HepG2 (cell line): Measurements from ENCODE around the gene MFSD6. TPM values are rescaled to one million over a fixed set of nuclear protein-coding genes. Genes with fewer than 3 reads are reported as not detected.

Experiments used
- ARID5B ChIP-seq: IDR thresholded peaks from 2 replicates; pipeline ENCODE4 v1.4.0; 2020; ENCODE audit warnings: mild to moderate bottlenecking, missing genetic modification reagents
- ATF2 ChIP-seq: sonication (generic); formaldehyde crosslinking; IDR thresholded peaks from 2 replicates; pipeline ENCODE4 v1.4.0; 2020; ENCODE audit warnings: missing genetic modification reagents
- ATF3 ChIP-seq: sonication (generic); formaldehyde crosslinking; IDR thresholded peaks from 2 replicates; pipeline ENCODE4 v1.4.0; 2020; ENCODE audit warnings: missing genetic modification reagents
- ATF7 ChIP-seq, 2 experiments: fragments of 450-650 bp in 1 of 2; sonication (generic) in 1 of 2; formaldehyde crosslinking in 1 of 2; IDR thresholded peaks; 2 replicates each; pipeline versions ENCODE4 v1.4.0 to v1.6.1; 2016 to 2020; ENCODE audit warnings: antibody characterized with exemption in 1 of 2, mild to moderate bottlenecking in 1 of 2, missing genetic modification reagents in 1 of 2
- CEBPB ChIP-seq: IDR thresholded peaks from 2 replicates; pipeline ENCODE4 v1.6.1; 2011; ENCODE audit warnings: low read depth, low read length, improper control_type of control experiment, borderline replicate concordance
- CEBPG ChIP-seq: IDR thresholded peaks from 2 replicates; pipeline ENCODE4 v1.6.1; 2016
- LCORL ChIP-seq, 2 experiments: fragments of 450-650 bp in 1 of 2; sonication (generic) in 1 of 2; formaldehyde crosslinking in 1 of 2; IDR thresholded peaks; 2 replicates each; pipeline versions ENCODE4 v1.5.0 to v1.6.1; 2017 to 2020; ENCODE audit warnings: antibody characterized with exemption in 1 of 2, missing genetic modification reagents in 1 of 2
- MED8 ChIP-seq: sonication (generic); formaldehyde crosslinking; IDR thresholded peaks from 2 replicates; pipeline ENCODE4 v1.8.1; 2023; ENCODE audit warnings: mild to moderate bottlenecking, missing genetic modification reagents; ENCODE audit not compliant: insufficient replicate concordance
- NFKBIZ ChIP-seq: IDR thresholded peaks from 2 replicates; pipeline ENCODE4 v1.6.1; 2018; ENCODE audit warnings: missing genetic modification reagents, missing compliant biosample characterization
- POGK ChIP-seq: sonication (generic); formaldehyde crosslinking; conservative IDR thresholded peaks from 2 replicates; pipeline ENCODE4 v1.8.0; 2022; ENCODE audit warnings: mild to moderate bottlenecking, moderate library complexity, missing genetic modification reagents
- RFXAP ChIP-seq: sonication (generic); formaldehyde crosslinking; IDR thresholded peaks from 2 replicates; pipeline ENCODE4 v1.4.0; 2020; ENCODE audit warnings: missing genetic modification reagents, borderline replicate concordance
- SIX4 ChIP-seq: sonication (generic); formaldehyde crosslinking; IDR thresholded peaks from 2 replicates; pipeline ENCODE4 v1.4.0; 2020; ENCODE audit warnings: missing genetic modification reagents
- SMC3 ChIP-seq: IDR thresholded peaks from 2 replicates; pipeline ENCODE4 v1.6.1; 2011; ENCODE audit warnings: low read length, improper control_type of control experiment
- SOX6 ChIP-seq, 2 experiments: fragments of 450-650 bp in 1 of 2; sonication (generic) in 1 of 2; formaldehyde crosslinking in 1 of 2; IDR thresholded peaks; 2 replicates each; pipeline versions ENCODE4 v1.4.0 to v1.6.1; 2017 to 2020; ENCODE audit warnings: antibody characterized with exemption in 1 of 2, mild to moderate bottlenecking in 1 of 2, missing genetic modification reagents in 1 of 2
- ZBTB7B ChIP-seq: sonication (generic); formaldehyde crosslinking; IDR thresholded peaks from 2 replicates; pipeline ENCODE4 v1.4.0; 2020; ENCODE audit warnings: missing genetic modification reagents
- ZGPAT ChIP-seq: IDR thresholded peaks from 2 replicates; pipeline ENCODE4 v1.6.1; 2016; ENCODE audit warnings: mild to moderate bottlenecking
- ZNF12 ChIP-seq: sonication (generic); formaldehyde crosslinking; IDR thresholded peaks from 2 replicates; pipeline ENCODE4 v1.5.0; 2020; ENCODE audit warnings: missing genetic modification reagents
- ZNF296 ChIP-seq: sonication (generic); formaldehyde crosslinking; conservative IDR thresholded peaks from 2 replicates; pipeline ENCODE4 v1.5.0; 2020; ENCODE audit warnings: mild to moderate bottlenecking, missing genetic modification reagents
- ZNF451 ChIP-seq: sonication (generic); formaldehyde crosslinking; IDR thresholded peaks from 2 replicates; pipeline ENCODE4 v1.5.0; 2020; ENCODE audit warnings: mild to moderate bottlenecking, missing genetic modification reagents
- ZNF614 ChIP-seq: IDR thresholded peaks from 2 replicates; pipeline ENCODE4 v1.6.1; 2018; ENCODE audit warnings: missing biosample characterization, missing genetic modification reagents, inconsistent platforms, borderline replicate concordance
- ZNF644 ChIP-seq: IDR thresholded peaks from 2 replicates; pipeline ENCODE4 v1.6.1; 2016; ENCODE audit warnings: low read depth
- polyA plus RNA-seq, 8 experiments: library from polyadenylated mRNA; depleted of rRNA in 3 of 8; stranded (reverse) in 7 of 8; unstranded in 1 of 8; fragments of >200 nt; fragmentation: Illumina TruSeq in 4 of 8; extraction: Trizol in 4 of 8; gene quantifications; 2 replicates each; pipeline versions ENCODE4 v1.2.1 to v1.2.3, GENCODE V29; 2011 to 2016; ENCODE audit warnings: low read depth in 4 of 8, missing spikeins in 1 of 8, mixed read lengths in 1 of 8; ENCODE audit not compliant: insufficient read depth in 1 of 8
- total RNA-seq, 5 experiments: library from RNA; depleted of rRNA; stranded (reverse); fragments of >200 nt; fragmentation: Illumina TruSeq; extraction: Trizol; gene quantifications; 2 replicates each; pipeline ENCODE4 v1.2.3, GENCODE V29; 2016; ENCODE audit warnings: low read depth in 1 of 5

The MFSD6 gene
- total and polyA plus RNA-seq, 2 of the 13 experiments (the other 11 are each of a cell fraction or from before 2014, with no cell fraction given) = 0.92 to 1.4 TPM

GRCh38 chr2:190528521-190529001 is 120.4 kb downstream of the MFSD6 start (continued):
- peak; percentile 99 for TF ChIP-seq CEBPB
- TF ChIP-seq ATF7 (IDR thresholded peaks at IDR 0.05) = peak; percentile 80; the same call in 1 of the 2 replicates
- no peak for TF ChIP-seq ATF7 (CRISPR knock-in tag; IDR thresholded peaks at IDR 0.05)
- TF ChIP-seq CEBPG (CRISPR knock-in tag) = peak; percentile 96
- no peak for TF ChIP-seq SOX6 (IDR thresholded peaks at IDR 0.05)
- peak; percentile 61; the same call in 1 of the 2 replicates for TF ChIP-seq SOX6 (CRISPR knock-in tag; IDR thresholded peaks at IDR 0.05)
- TF ChIP-seq ZGPAT (CRISPR knock-in tag) = peak; percentile 36; the same call in 1 of the 2 replicates
- peak; percentile 54; the same call in 1 of the 2 replicates for TF ChIP-seq ZNF12 (CRISPR knock-in tag)
- peak; percentile 42; the same call in 1 of the 2 replicates for TF ChIP-seq SMC3
- TF ChIP-seq MED8 (CRISPR knock-in tag) = no peak
- peak; percentile 70 for TF ChIP-seq ATF2 (CRISPR knock-in tag)
- TF ChIP-seq ZNF644 (CRISPR knock-in tag) = 0 out of 2 replicates have a peak, but pooled peaks have one; percentile 59
- TF ChIP-seq POGK (CRISPR knock-in tag) = peak; percentile 41; the same call in 1 of the 2 replicates
- 0 out of 2 replicates have a peak, but pooled peaks have one; percentile 20 for TF ChIP-seq SIX4 (CRISPR knock-in tag)
- no peak for TF ChIP-seq ZNF296 (CRISPR knock-in tag)
- TF ChIP-seq NFKBIZ = 0 out of 2 replicates have a peak, but pooled peaks have one; percentile 23
- 0 out of 2 replicates have a peak, but pooled peaks have one; percentile 30 for TF ChIP-seq ZNF614 (CRISPR knock-in tag)
- peak; percentile 87 for TF ChIP-seq ATF3
- TF ChIP-seq ZNF451 = no peak
- TF ChIP-seq ARID5B (CRISPR knock-in tag) = peak; percentile 72
- TF ChIP-seq RFXAP (CRISPR knock-in tag) = no peak
- TF ChIP-seq LCORL (IDR thresholded peaks at IDR 0.05) = no peak
- no peak for TF ChIP-seq LCORL (CRISPR knock-in tag; IDR thresholded peaks at IDR 0.05)
- TF ChIP-seq ZBTB7B (CRISPR knock-in tag) = peak; percentile 22; the same call in 1 of the 2 replicates
